Measurements from ENCODE around the gene SWT1. TPM values are rescaled to one million over a fixed set of nuclear protein-coding genes. Genes with fewer than 3 reads are reported as not detected.

The SWT1 gene
- 8.2 TPM for polyA plus RNA-seq (2013, experiment 1 of 4)
- 8.3 TPM for polyA plus RNA-seq (2013, experiment 2 of 4)
- 8.6 TPM for polyA plus RNA-seq (2013, experiment 3 of 4)
- 8.0 TPM for polyA plus RNA-seq (2013, experiment 4 of 4)

- 0% methylated on average over 59 to 63 of the region's 63 CpGs for WGBS, 2 experiments
- H3K36me3 ChIP-seq (ENCODE audit: control insufficient read depth, insufficient read depth, low read length) = no peaks in the 10 kb centered on the region
- H3K9me3 ChIP-seq (ENCODE audit: control insufficient read depth, low read length) = no peaks in the 10 kb centered on the region
- H3K4me3 ChIP-seq (ENCODE audit: insufficient read depth, low read depth, low read length) = peak within 1 kb of the TSS; percentile 90
- peaks cover 4% of the 10 kb centered on the region for H3K27me3 ChIP-seq (ENCODE audit: control insufficient read depth, insufficient read depth, low read length, poor library complexity, severe bottlenecking)
- peak within 1 kb of the TSS; percentile 92 for H3K27ac ChIP-seq (ENCODE audit: insufficient read depth, low read depth, low read length, poor library complexity, severe bottlenecking)
- no peaks in the 10 kb centered on the region for H3K4me1 ChIP-seq (ENCODE audit: control insufficient read depth, insufficient read depth, low read length)
These were observed at the start of gene SWT1, which contains the start of gene TRMT1L for GRCh38 chr1:185156854-185157598. SWT1 (plus strand) TSS chr1:185157167; CDS start chr1:185160842, 3,675 bp downstream. TRMT1L (minus strand) TSS chr1:185156953; CDS start chr1:185156712, 241 bp downstream.

DNA sequence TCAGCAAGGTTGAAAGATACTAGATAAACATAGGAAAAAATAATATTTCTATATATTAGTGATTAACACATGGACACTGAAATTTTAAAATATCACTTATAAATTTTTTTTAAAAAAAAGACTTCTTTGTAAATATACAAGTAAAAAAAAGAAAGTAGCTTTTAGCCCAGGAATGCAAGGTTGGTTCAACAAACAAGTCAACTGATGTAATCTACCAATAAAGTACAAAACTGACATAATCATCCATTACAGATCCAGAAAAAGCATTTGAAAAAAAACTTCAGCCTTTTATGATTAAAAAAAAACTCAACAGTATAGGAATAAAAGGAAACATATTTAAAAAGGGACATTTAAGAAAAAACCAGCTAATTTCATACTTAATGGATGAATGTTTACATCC, 48.6 kb upstream of the SWT1 start:
- no peaks in the 10 kb centered on the region for H3K36me3 ChIP-seq (ENCODE audit: control insufficient read depth, insufficient read depth, low read length)
- H3K4me1 ChIP-seq (ENCODE audit: control insufficient read depth, insufficient read depth, low read length) = no peaks in the 10 kb centered on the region
- no peak overlapping the region for H3K4me3 ChIP-seq (ENCODE audit: insufficient read depth, low read depth, low read length)
- no peaks in the 10 kb centered on the region for H3K9me3 ChIP-seq (ENCODE audit: control insufficient read depth, low read length)
- no peak overlapping the region for H3K27ac ChIP-seq (ENCODE audit: insufficient read depth, low read depth, low read length, poor library complexity, severe bottlenecking)
- H3K27me3 ChIP-seq (ENCODE audit: control insufficient read depth, insufficient read depth, low read length, poor library complexity, severe bottlenecking) = no peaks in the 10 kb centered on the region

DNA sequence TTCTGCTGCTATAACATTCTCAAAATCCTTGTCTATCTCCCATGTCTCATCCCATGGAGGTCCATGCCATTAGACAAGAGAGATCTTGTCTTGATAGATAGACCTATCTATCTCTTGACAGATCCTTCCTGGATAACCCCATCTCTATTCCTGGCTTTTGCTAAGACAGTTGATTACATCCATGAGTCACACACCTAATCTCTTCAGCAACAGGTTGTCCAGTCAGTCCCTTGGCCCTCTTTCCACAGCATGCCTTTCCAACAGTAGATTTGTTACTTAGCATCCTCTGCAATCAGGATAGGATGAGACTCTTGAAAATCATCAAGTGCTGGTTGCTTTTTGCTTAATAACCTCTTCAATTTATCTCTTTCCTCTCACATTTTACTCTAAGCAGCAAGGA, 46.8 kb upstream of the SWT1 start:
- Histone ChIP-seq H3K4me1 (ENCODE audit: control insufficient read depth, insufficient read depth, low read length) (no peaks in the 10 kb centered on the region), H3K4me3 (ENCODE audit: insufficient read depth, low read depth, low read length) (no peak overlapping the region), H3K27ac (ENCODE audit: insufficient read depth, low read depth, low read length, poor library complexity, severe bottlenecking) (no peak overlapping the region), H3K9me3 (ENCODE audit: control insufficient read depth, low read length) (no peaks in the 10 kb centered on the region), H3K27me3 (ENCODE audit: control insufficient read depth, insufficient read depth, low read length, poor library complexity, severe bottlenecking) (no peaks in the 10 kb centered on the region), H3K36me3 (ENCODE audit: control insufficient read depth, insufficient read depth, low read length) (no peaks in the 10 kb centered on the region)

DNA sequence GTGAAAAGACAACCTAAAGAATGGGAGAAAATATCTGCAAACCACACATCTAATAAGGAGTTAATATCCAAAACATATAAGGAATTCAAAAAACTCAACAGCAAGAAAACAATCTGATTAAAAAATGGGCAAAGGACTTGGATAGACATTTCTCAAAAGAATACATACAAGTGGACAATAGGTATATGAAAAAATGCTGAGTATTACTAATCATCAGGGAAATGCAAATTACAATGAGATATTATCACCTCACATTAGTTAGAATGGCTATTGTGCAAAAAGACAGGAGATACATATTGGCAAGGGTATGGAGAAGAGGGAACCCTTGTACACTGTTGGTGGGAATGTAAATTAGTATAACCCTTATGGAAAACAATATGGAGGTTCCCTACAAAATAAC, 45.1 kb upstream of the SWT1 start:
- no peak overlapping the region for H3K4me3 ChIP-seq (ENCODE audit: insufficient read depth, low read depth, low read length)
- no peaks in the 10 kb centered on the region for H3K4me1 ChIP-seq (ENCODE audit: control insufficient read depth, insufficient read depth, low read length)

GRCh38 chr1:185112356-185112755, 44.6 kb upstream of the SWT1 start:
- no peaks in the 10 kb centered on the region for H3K9me3 ChIP-seq (ENCODE audit: control insufficient read depth, low read length)
- no peaks in the 10 kb centered on the region for H3K36me3 ChIP-seq (ENCODE audit: control insufficient read depth, insufficient read depth, low read length)
- no peaks in the 10 kb centered on the region for H3K4me1 ChIP-seq (ENCODE audit: control insufficient read depth, insufficient read depth, low read length)
- no peak overlapping the region for H3K4me3 ChIP-seq (ENCODE audit: insufficient read depth, low read depth, low read length)
- 94% methylated on average over 2 of the region's 2 CpGs for WGBS, 2 experiments
- no peak overlapping the region for H3K27ac ChIP-seq (ENCODE audit: insufficient read depth, low read depth, low read length, poor library complexity, severe bottlenecking)
- no peaks in the 10 kb centered on the region for H3K27me3 ChIP-seq (ENCODE audit: control insufficient read depth, insufficient read depth, low read length, poor library complexity, severe bottlenecking)

More for the DNA sequence above, 45.1 kb upstream of the SWT1 start:
- H3K27me3 ChIP-seq (ENCODE audit: control insufficient read depth, insufficient read depth, low read length, poor library complexity, severe bottlenecking) = no peaks in the 10 kb centered on the region
- no peaks in the 10 kb centered on the region for H3K9me3 ChIP-seq (ENCODE audit: control insufficient read depth, low read length)
- H3K36me3 ChIP-seq (ENCODE audit: control insufficient read depth, insufficient read depth, low read length) = no peaks in the 10 kb centered on the region
- no peak overlapping the region for H3K27ac ChIP-seq (ENCODE audit: insufficient read depth, low read depth, low read length, poor library complexity, severe bottlenecking)

DNA sequence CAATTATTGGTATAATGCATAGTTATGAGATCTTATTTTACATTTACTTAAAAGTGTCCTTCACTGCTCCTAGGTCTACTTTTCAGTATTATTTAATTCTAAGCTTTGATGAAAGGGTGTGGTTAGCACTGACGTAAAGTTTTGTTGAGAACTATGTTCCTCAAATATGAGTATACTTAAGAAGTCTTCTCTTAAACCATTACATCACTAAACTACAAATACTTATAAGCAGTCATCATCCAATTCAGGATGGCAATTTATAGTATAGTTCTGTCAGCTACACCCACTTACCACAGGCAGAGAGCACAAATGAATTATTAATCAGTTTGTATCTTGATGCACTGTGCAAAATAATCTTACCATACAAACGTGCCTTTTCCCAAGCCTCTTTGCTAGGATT, 27.3 kb upstream of the SWT1 start:
- 100% methylated on average over 1 of the region's 2 CpGs for WGBS, 2 experiments
- Histone ChIP-seq H3K4me3 (ENCODE audit: insufficient read depth, low read depth, low read length) (no peak overlapping the region), H3K27me3 (ENCODE audit: control insufficient read depth, insufficient read depth, low read length, poor library complexity, severe bottlenecking) (no peaks in the 10 kb centered on the region), H3K27ac (ENCODE audit: insufficient read depth, low read depth, low read length, poor library complexity, severe bottlenecking) (no peak overlapping the region), H3K9me3 (ENCODE audit: control insufficient read depth, low read length) (no peaks in the 10 kb centered on the region), H3K36me3 (ENCODE audit: control insufficient read depth, insufficient read depth, low read length) (peaks cover 14% of the 10 kb centered on the region), H3K4me1 (ENCODE audit: control insufficient read depth, insufficient read depth, low read length) (no peaks in the 10 kb centered on the region)

- H3K4me3 ChIP-seq (ENCODE audit: insufficient read depth, low read depth, low read length) = no peak overlapping the region
- H3K27me3 ChIP-seq (ENCODE audit: control insufficient read depth, insufficient read depth, low read length, poor library complexity, severe bottlenecking) = no peaks in the 10 kb centered on the region
- peaks cover 16% of the 10 kb centered on the region for H3K36me3 ChIP-seq (ENCODE audit: control insufficient read depth, insufficient read depth, low read length)
- no peaks in the 10 kb centered on the region for H3K9me3 ChIP-seq (ENCODE audit: control insufficient read depth, low read length)
- 94 to 100% methylated on average over 1 of the region's 1 CpG for WGBS, 2 experiments
- H3K27ac ChIP-seq (ENCODE audit: insufficient read depth, low read depth, low read length, poor library complexity, severe bottlenecking) = no peak overlapping the region
- H3K4me1 ChIP-seq (ENCODE audit: control insufficient read depth, insufficient read depth, low read length) = no peaks in the 10 kb centered on the region
These were observed 24.4 kb upstream of the SWT1 start for GRCh38 chr1:185132534-185132933.

DNA sequence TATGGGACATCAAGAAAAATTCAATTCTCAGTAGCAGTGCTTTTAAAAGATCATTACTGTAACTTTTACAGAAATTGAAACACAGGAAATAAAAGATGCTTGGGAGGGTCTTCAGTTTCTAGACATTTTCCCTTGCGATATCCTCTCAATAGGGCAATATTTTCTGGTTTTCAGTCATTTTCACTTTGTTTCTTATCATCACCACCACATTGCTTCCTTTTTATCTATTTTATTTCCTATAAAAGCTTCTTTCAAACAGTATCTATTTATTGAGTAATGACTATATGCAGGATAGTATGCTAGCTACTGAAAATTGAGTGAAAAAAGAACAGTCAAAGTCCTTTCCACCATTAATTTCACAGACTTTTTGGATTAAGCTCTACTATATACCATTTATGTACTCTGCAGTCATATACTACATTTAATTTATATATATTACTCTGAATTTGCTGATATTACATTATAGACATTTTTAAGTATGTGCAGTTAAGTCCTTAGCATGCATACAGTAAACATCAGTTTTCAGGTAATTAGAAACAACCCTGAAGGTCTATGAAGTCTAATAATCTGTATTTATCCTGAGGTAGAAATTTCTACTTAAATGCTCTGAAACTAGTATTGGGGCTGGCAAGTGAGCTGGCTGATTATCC, 18.9 kb upstream of the SWT1 start:
- 92 to 100% methylated on average over 1 of the region's 1 CpG for WGBS, 2 experiments
- Histone ChIP-seq H3K4me3 (ENCODE audit: insufficient read depth, low read depth, low read length) (no peak overlapping the region), H3K4me1 (ENCODE audit: control insufficient read depth, insufficient read depth, low read length) (no peaks in the 10 kb centered on the region), H3K27me3 (ENCODE audit: control insufficient read depth, insufficient read depth, low read length, poor library complexity, severe bottlenecking) (no peaks in the 10 kb centered on the region), H3K27ac (ENCODE audit: insufficient read depth, low read depth, low read length, poor library complexity, severe bottlenecking) (no peak overlapping the region), H3K9me3 (ENCODE audit: control insufficient read depth, low read length) (no peaks in the 10 kb centered on the region), H3K36me3 (ENCODE audit: control insufficient read depth, insufficient read depth, low read length) (peaks cover 13% of the 10 kb centered on the region)

DNA sequence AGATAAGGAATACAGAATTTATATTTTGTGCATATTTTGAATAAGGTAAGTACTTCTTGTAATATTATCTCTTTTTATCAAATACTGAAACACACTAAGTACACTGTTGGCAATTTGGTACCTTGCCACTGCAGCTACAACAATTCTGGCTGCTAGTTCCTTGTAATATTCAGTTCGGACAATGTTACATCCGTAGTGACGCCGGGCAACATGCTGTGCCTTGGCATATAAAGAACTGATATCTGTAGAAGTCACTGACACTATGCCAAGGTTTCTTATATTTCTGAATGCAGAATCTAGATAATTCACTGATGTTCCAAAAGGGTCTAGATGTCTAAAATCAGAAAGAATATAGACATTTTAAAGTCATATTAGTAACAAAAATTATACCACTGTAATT, 17.7 kb upstream of the SWT1 start:
- no peak overlapping the region for H3K4me3 ChIP-seq (ENCODE audit: insufficient read depth, low read depth, low read length)
- no peaks in the 10 kb centered on the region for H3K9me3 ChIP-seq (ENCODE audit: control insufficient read depth, low read length)
- no peak overlapping the region for H3K27ac ChIP-seq (ENCODE audit: insufficient read depth, low read depth, low read length, poor library complexity, severe bottlenecking)
- H3K36me3 ChIP-seq (ENCODE audit: control insufficient read depth, insufficient read depth, low read length) = peaks cover 7% of the 10 kb centered on the region
- H3K27me3 ChIP-seq (ENCODE audit: control insufficient read depth, insufficient read depth, low read length, poor library complexity, severe bottlenecking) = no peaks in the 10 kb centered on the region
- H3K4me1 ChIP-seq (ENCODE audit: control insufficient read depth, insufficient read depth, low read length) = no peaks in the 10 kb centered on the region
- 90 to 97% methylated on average over 4 of the region's 4 CpGs for WGBS, 2 experiments

DNA sequence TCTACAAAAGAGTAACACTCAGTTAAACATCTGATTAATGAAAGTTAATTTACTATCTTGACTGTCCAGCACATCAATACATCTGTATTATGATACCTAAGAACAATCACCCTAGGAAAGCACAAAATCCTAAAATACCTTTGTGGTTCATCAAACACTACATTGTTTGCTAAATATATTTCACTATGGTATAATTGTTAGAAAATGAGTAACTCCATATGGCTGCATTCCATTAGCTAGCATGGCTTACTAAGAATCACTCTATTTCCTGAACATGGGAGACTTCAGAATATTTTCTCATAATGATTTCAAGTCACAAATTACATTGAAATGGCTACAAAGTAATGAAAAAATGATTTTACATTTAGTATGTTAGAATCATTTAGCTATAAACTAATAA, 12.7 kb upstream of the SWT1 start:
- Histone ChIP-seq H3K27me3 (ENCODE audit: control insufficient read depth, insufficient read depth, low read length, poor library complexity, severe bottlenecking) (no peaks in the 10 kb centered on the region), H3K9me3 (ENCODE audit: control insufficient read depth, low read length) (no peaks in the 10 kb centered on the region), H3K27ac (ENCODE audit: insufficient read depth, low read depth, low read length, poor library complexity, severe bottlenecking) (no peak overlapping the region), H3K4me1 (ENCODE audit: control insufficient read depth, insufficient read depth, low read length) (no peaks in the 10 kb centered on the region), H3K4me3 (ENCODE audit: insufficient read depth, low read depth, low read length) (no peak overlapping the region), H3K36me3 (ENCODE audit: control insufficient read depth, insufficient read depth, low read length) (peaks cover 3% of the 10 kb centered on the region)

Data from ectodermal cell (in vitro differentiated cells).